Muscle layer of colon (tissue), 2 donors: ENCODE data around the gene NTNG2.

Experiments
- H3K27ac ChIP-seq: one replicate; pipeline ENCODE4 v1.7.0; 2013; ENCODE audit warnings: low read depth, mild to moderate bottlenecking, low read length, moderate library complexity
- H3K27me3 ChIP-seq, 2 donors: one replicate each; pipeline ENCODE4 v1.7.0; 2013; ENCODE audit warnings: low read length in 2 of 2, mild to moderate bottlenecking in 2 of 2; ENCODE audit not compliant: insufficient read depth in 2 of 2, control insufficient read depth in 1 of 2
- H3K36me3 ChIP-seq: one replicate; pipeline ENCODE4 v1.7.0; 2013; ENCODE audit warnings: mild to moderate bottlenecking, low read length; ENCODE audit not compliant: insufficient read depth
- H3K4me1 ChIP-seq: one replicate; pipeline ENCODE4 v1.7.0; 2013; ENCODE audit warnings: mild to moderate bottlenecking, low read length; ENCODE audit not compliant: insufficient read depth
- H3K4me3 ChIP-seq, 2 donors: one replicate each; pipeline ENCODE4 v1.7.0; 2013; ENCODE audit warnings: low read length in 2 of 2, low read depth in 1 of 2, mild to moderate bottlenecking in 1 of 2, moderate library complexity in 1 of 2
- H3K9ac ChIP-seq: one replicate; pipeline ENCODE4 v1.7.0; 2013; ENCODE audit warnings: low read length
- H3K9me3 ChIP-seq: one replicate; pipeline ENCODE4 v1.7.0; 2013; ENCODE audit warnings: mild to moderate bottlenecking, low read length
- donor health status: abdominal sarcoma.
- donor health status: Adenocarcinoma of cecum.

Gene NTNG2

DNA sequence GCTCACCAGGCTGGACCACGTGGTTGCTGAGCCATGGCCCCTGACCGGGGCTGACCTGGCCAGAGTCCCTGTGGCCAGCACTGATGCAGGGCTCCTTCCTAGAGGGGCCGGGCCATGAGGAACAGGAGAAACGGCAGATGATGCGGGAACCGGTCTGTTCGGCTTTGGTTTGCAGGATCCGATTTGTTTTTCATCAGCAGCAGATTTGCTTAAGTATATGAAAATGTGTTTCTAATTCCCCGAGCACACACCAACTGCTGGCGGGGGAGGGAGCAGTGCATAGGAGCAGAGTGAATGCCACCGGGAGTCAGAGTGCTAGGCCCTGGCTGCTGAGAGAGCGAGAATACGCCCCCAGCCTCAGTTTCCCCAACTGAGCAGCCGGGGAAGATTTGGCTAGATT, 13.6 kb downstream of the NTNG2 start:
- H3K9ac ChIP-seq = no peak overlapping the region
- no peaks in the 10 kb centered on the region for H3K9me3 ChIP-seq
- H3K27ac ChIP-seq = no peak overlapping the region
- no peak overlapping the region for H3K4me3 ChIP-seq
- no peaks in the 10 kb centered on the region for H3K36me3 ChIP-seq
- H3K27me3 ChIP-seq = peaks cover 0 to 5% of the 10 kb centered on the region in 2 donors
- no peaks in the 10 kb centered on the region for H3K4me1 ChIP-seq

GRCh38 chr9:132176338-132176737, 14.5 kb downstream of the NTNG2 start:
- H3K27ac ChIP-seq = no peak overlapping the region
- peaks cover 0 to 5% of the 10 kb centered on the region in 2 donors for H3K27me3 ChIP-seq

DNA sequence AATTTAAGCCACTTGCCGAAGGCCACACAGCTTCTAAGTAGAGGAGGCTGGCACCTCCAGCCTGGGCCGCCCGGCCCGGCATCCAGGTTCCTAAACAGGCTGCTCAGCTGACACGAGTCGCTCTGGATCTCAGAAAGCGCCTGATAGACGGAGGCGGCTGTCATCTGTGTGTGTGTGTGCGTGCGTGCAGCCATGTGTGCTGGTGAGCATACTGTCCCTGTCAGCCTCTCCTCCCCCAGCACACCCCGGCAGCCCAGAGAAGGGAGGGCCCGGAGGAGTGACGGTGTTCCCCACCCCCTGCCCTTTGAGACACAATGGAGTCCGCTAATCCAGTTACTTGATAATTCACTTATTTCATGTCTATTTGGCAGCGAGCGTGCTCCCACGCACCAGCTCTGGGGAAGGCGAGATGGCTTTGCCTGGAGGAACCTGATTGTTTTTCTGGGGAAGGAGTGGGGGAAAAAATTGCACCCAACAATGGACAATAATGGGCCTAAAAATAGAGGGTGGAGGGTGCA, 20.0 kb downstream of the NTNG2 start:
- Histone ChIP-seq H3K9ac (no peak overlapping the region), H3K9me3 (no peaks in the 10 kb centered on the region), H3K27ac (no peak overlapping the region), H3K4me1 (no peaks in the 10 kb centered on the region), H3K4me3 (no peak overlapping the region), H3K27me3 (peaks cover 0 to 6% of the 10 kb centered on the region in 2 donors), H3K36me3 (no peaks in the 10 kb centered on the region)

More at GRCh38 chr9:132176338-132176737, 14.5 kb downstream of the NTNG2 start:
- Histone ChIP-seq H3K4me3 (no peak overlapping the region), H3K9me3 (no peaks in the 10 kb centered on the region), H3K9ac (no peak overlapping the region), H3K36me3 (no peaks in the 10 kb centered on the region), H3K4me1 (no peaks in the 10 kb centered on the region)

- peaks cover 0 to 11% of the 10 kb centered on the region in 2 donors for H3K27me3 ChIP-seq
- H3K9me3 ChIP-seq = no peaks in the 10 kb centered on the region
- no peaks in the 10 kb centered on the region for H3K4me1 ChIP-seq
- H3K4me3 ChIP-seq = no peak overlapping the region
- no peak overlapping the region for H3K9ac ChIP-seq
- H3K36me3 ChIP-seq = no peaks in the 10 kb centered on the region
- no peak overlapping the region for H3K27ac ChIP-seq
Observed at GRCh38 chr9:132182314-132183091, 20.6 kb downstream of the NTNG2 start.

DNA sequence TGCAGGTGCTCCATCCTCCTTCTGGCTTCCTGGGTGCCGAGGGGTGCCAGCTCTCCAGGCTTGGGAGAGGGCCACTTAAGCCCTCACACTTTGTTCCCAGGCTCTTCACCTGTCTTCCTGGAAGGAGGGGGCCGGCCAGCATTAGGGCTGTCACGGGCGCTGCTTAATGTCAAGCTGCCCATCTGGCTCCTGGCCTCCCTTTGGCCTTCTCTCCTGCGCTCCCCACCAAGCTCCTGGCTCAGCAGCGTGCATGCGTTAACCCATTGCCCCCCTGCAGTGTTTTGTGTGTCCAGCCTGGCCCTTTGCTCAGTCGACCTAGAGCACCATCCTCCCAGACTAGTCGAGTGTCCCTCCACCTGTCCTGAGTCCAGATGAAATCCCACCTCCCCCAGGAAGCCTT, 21.3 kb downstream of the NTNG2 start:
- peaks cover 0 to 15% of the 10 kb centered on the region in 2 donors for H3K27me3 ChIP-seq

DNA sequence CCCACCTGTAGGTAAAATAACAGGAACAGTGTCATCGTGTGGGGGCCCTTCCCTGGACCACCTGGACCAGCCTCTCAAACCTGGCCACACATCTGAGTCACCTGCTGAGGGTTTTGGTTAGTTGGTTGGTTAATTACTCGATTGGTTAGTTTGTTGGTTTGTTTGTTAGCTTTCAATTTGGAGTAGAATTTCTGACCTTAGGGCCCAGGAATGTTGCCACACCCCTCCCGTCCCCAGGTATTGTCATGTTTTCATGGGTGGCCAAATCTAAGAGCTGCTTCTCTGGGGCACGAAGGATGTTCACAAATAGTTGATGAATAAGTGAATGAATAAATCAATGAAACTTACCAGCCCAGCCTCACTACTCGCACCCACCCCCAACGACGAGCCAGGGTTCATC, 21.9 kb downstream of the NTNG2 start:
- H3K4me1 ChIP-seq = no peaks in the 10 kb centered on the region
- no peak overlapping the region for H3K9ac ChIP-seq
- no peak overlapping the region for H3K4me3 ChIP-seq
- no peaks in the 10 kb centered on the region for H3K9me3 ChIP-seq
- H3K36me3 ChIP-seq = no peaks in the 10 kb centered on the region
- no peak overlapping the region for H3K27ac ChIP-seq
- peaks cover 0 to 16% of the 10 kb centered on the region in 2 donors for H3K27me3 ChIP-seq

More for the DNA sequence above, 21.3 kb downstream of the NTNG2 start:
- no peak overlapping the region for H3K27ac ChIP-seq
- no peaks in the 10 kb centered on the region for H3K9me3 ChIP-seq
- no peaks in the 10 kb centered on the region for H3K36me3 ChIP-seq
- H3K4me3 ChIP-seq = no peak overlapping the region
- H3K9ac ChIP-seq = no peak overlapping the region
- H3K4me1 ChIP-seq = no peaks in the 10 kb centered on the region

DNA sequence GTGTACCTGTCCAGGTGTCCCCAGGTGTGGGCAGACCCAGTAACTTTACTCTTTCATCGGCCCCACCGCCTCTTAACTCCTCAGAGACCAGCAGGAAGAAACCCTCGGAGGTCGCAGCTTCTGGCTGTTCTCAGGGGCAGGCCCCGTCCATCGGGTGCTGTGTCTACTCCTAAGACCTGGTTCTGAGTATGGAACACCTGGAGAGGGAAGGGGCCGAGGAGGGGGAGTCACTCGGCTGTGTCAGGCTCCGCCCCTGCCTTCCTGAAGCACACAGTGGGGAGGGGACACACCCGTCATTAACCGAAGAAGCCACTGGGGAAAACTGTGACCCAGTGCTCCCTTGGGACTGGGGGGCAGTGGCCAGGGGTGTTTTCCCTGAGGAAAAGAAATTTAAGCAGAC, 22.3 kb downstream of the NTNG2 start:
- H3K4me3 ChIP-seq = no peak overlapping the region
- H3K4me1 ChIP-seq = no peaks in the 10 kb centered on the region
- no peaks in the 10 kb centered on the region for H3K9me3 ChIP-seq
- no peaks in the 10 kb centered on the region for H3K36me3 ChIP-seq
- peaks cover 0 to 16% of the 10 kb centered on the region in 2 donors for H3K27me3 ChIP-seq
- no peak overlapping the region for H3K9ac ChIP-seq
- H3K27ac ChIP-seq = no peak overlapping the region

DNA sequence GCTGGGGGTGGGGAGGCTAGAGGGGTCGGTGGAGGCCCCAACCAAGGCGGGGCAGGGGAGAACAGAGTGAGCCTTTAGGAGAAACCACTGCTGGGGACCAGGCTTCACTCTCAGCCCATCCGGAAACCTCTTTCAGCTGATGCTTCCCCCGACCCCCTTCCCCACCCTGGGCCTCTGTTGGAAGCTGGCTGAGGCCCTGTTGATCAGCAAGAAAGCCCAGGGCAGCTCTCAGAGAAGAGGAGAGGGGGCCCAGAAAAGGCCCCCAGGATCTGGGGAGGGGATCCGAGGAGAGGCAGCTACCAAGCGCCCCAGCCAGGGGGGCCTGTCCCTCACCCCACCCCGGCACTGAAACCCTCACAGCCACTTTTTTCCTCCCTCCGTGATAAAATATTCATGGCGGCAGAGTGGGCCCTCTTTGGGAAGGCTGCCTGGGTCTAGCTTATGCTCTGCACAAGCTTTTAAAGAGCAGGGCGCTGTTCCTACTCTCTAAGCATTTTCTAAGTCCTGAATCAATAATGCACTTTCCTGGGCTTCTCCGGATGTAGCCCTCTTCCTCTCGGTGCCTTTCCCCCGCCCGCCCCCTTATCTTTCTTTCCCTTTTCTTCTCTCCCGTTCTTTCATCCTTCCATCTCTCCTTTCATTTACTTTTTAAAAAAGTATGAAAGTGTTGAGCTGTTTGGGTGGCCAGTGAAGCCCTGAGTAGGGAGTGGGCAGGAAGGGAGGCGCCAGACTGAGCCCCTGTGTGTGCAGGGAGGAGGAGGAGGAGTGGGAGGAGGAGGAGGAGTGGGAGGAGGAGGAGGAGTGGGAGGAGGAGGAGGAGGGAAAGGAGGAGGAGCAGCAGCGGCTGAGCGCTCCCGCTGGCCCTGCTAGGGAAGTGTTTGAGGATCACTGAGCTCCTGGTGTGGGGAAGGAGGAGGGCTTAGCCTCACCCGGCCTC, 23.5 kb downstream of the NTNG2 start:
- peaks cover 0 to 16% of the 10 kb centered on the region in 2 donors for H3K27me3 ChIP-seq
- no peak overlapping the region for H3K9ac ChIP-seq
- no peaks in the 10 kb centered on the region for H3K36me3 ChIP-seq
- no peaks in the 10 kb centered on the region for H3K4me1 ChIP-seq
- no peak overlapping the region for H3K27ac ChIP-seq
- H3K9me3 ChIP-seq = no peaks in the 10 kb centered on the region
- H3K4me3 ChIP-seq = no peak overlapping the region

- H3K4me1 ChIP-seq = no peaks in the 10 kb centered on the region
- no peaks in the 10 kb centered on the region for H3K9me3 ChIP-seq
- no peak overlapping the region for H3K9ac ChIP-seq
- no peak overlapping the region for H3K4me3 ChIP-seq
- H3K36me3 ChIP-seq = no peaks in the 10 kb centered on the region
- peaks cover 0 to 16% of the 10 kb centered on the region in 2 donors for H3K27me3 ChIP-seq
- no peak overlapping the region for H3K27ac ChIP-seq
Observed at GRCh38 chr9:132187121-132187620, 25.3 kb downstream of the NTNG2 start.

GRCh38 chr9:132190966-132191365, 29.1 kb downstream of the NTNG2 start:
- Histone ChIP-seq H3K27me3 (peaks cover 0 to 16% of the 10 kb centered on the region in 2 donors), H3K36me3 (no peaks in the 10 kb centered on the region), H3K27ac (no peak overlapping the region), H3K9ac (no peak overlapping the region), H3K9me3 (no peaks in the 10 kb centered on the region), H3K4me1 (no peaks in the 10 kb centered on the region), H3K4me3 (no peak overlapping the region)

GRCh38 chr9:132192728-132193127, 30.9 kb downstream of the NTNG2 start:
- no peak overlapping the region for H3K4me3 ChIP-seq
- no peaks in the 10 kb centered on the region for H3K4me1 ChIP-seq
- H3K9me3 ChIP-seq = no peaks in the 10 kb centered on the region
- peaks cover 0 to 5% of the 10 kb centered on the region in 2 donors for H3K27me3 ChIP-seq
- no peak overlapping the region for H3K9ac ChIP-seq
- H3K36me3 ChIP-seq = no peaks in the 10 kb centered on the region
- no peak overlapping the region for H3K27ac ChIP-seq
